Right kidney (tissue), 9 donors: ENCODE results near the gene SERBP1.
A peak's percentile ranks its signal among the peaks of the same experiment; 100 is the strongest.
"Not testable (repeated sequence)": the region's sequence is repeated elsewhere in the genome, so short reads cannot be mapped to it uniquely, and the experiment has no call there.

Experiments
- DNase-seq: peaks from one replicate; pipeline ENCODE4 v3.0.0-alpha.2; 2016
- long read RNA-seq, 8 donors: transcript quantifications; one replicate each; lab custom pipeline, GENCODE V29; 2026

The SERBP1 gene
- long read RNA-seq, donor 1, full-length matches to known transcripts, result 87 of 260 reads
- long read RNA-seq, donor 1, partial matches to known transcripts, result 173 of 260 reads
- long read RNA-seq, donor 1, other reads (novel, unspliced or antisense), result 0 of 260 reads
- long read RNA-seq, donor 2, full-length matches to known transcripts, result 68 of 225 reads
- long read RNA-seq, donor 2, partial matches to known transcripts, result 157 of 225 reads
- long read RNA-seq, donor 2, other reads (novel, unspliced or antisense), result 0 of 225 reads
- long read RNA-seq, donor 3, full-length matches to known transcripts, result 45 of 119 reads
- long read RNA-seq, donor 3, partial matches to known transcripts, result 74 of 119 reads
- long read RNA-seq, donor 3, other reads (novel, unspliced or antisense), result 0 of 119 reads
- long read RNA-seq, donor 4, full-length matches to known transcripts, result 94 of 269 reads
- long read RNA-seq, donor 4, partial matches to known transcripts, result 175 of 269 reads
- long read RNA-seq, donor 4, other reads (novel, unspliced or antisense), result 0 of 269 reads
- long read RNA-seq, donor 5, full-length matches to known transcripts, result 99 of 215 reads
- long read RNA-seq, donor 5, partial matches to known transcripts, result 116 of 215 reads
- long read RNA-seq, donor 5, other reads (novel, unspliced or antisense), result 0 of 215 reads
- long read RNA-seq, donor 6, full-length matches to known transcripts, result 71 of 274 reads
- long read RNA-seq, donor 6, partial matches to known transcripts, result 203 of 274 reads
- long read RNA-seq, donor 6, other reads (novel, unspliced or antisense), result 0 of 274 reads
- long read RNA-seq, donor 7, full-length matches to known transcripts, result 155 of 470 reads
- long read RNA-seq, donor 7, partial matches to known transcripts, result 315 of 470 reads
- long read RNA-seq, donor 7, other reads (novel, unspliced or antisense), result 0 of 470 reads
- long read RNA-seq, donor 8, full-length matches to known transcripts, result 83 of 206 reads
- long read RNA-seq, donor 8, partial matches to known transcripts, result 123 of 206 reads
- long read RNA-seq, donor 8, other reads (novel, unspliced or antisense), result 0 of 206 reads

- peak; percentile 96 for DNase-seq
Observed at GRCh38 chr1:67430358-67431155, at the start of gene SERBP1. TSS of gene SERBP1 (minus strand) at chr1:67430402. CDS start at chr1:67430300, 102 bp downstream.

GRCh38 chr1:67479146-67479891 is 49.1 kb upstream of the SERBP1 start:
- peak; percentile 28 for DNase-seq

GRCh38 chr1:67476906-67477305 is 46.7 kb upstream of the SERBP1 start:
- DNase-seq, result no peak

GRCh38 chr1:67476006-67476482 is 45.8 kb upstream of the SERBP1 start:
- no peak for DNase-seq

GRCh38 chr1:67472056-67472455 is 41.9 kb upstream of the SERBP1 start:
- DNase-seq, result no peak

GRCh38 chr1:67469431-67469830 is 39.2 kb upstream of the SERBP1 start:
- DNase-seq, result no peak

- no peak for DNase-seq
Observed at GRCh38 chr1:67468066-67468718, 38.0 kb upstream of the SERBP1 start.

- no peak for DNase-seq
Observed at GRCh38 chr1:67465375-67465774, 35.2 kb upstream of the SERBP1 start.

- no peak for DNase-seq
Observed at GRCh38 chr1:67464746-67465145, 34.5 kb upstream of the SERBP1 start.

- no peak for DNase-seq
Observed at GRCh38 chr1:67464058-67464457, 33.9 kb upstream of the SERBP1 start.

- no peak for DNase-seq
Observed at GRCh38 chr1:67463298-67463955, 33.2 kb upstream of the SERBP1 start.

- no peak for DNase-seq
Observed at GRCh38 chr1:67460676-67461500, 30.7 kb upstream of the SERBP1 start.

- no peak for DNase-seq
Observed at GRCh38 chr1:67459068-67459467, 28.9 kb upstream of the SERBP1 start.

- DNase-seq, result no peak
Observed at GRCh38 chr1:67458663-67459062, 28.5 kb upstream of the SERBP1 start.

GRCh38 chr1:67457247-67457646 is 27.0 kb upstream of the SERBP1 start:
- no peak for DNase-seq

- no peak for DNase-seq
Observed at GRCh38 chr1:67451815-67452214, 21.6 kb upstream of the SERBP1 start.

- DNase-seq, result no peak
Observed at GRCh38 chr1:67451356-67451755, 21.2 kb upstream of the SERBP1 start.

- DNase-seq, result no peak
Observed at GRCh38 chr1:67446893-67447292, 16.7 kb upstream of the SERBP1 start.

GRCh38 chr1:67446014-67446413 is 15.8 kb upstream of the SERBP1 start:
- not testable (repeated sequence) for DNase-seq
